DND-41 (cell line): ENCODE results near the gene PRR5L.
A peak's percentile ranks its signal among the peaks of the same experiment; 100 is the strongest.

Experiments used
- ATAC-seq: fragments of 200-7000 bp; cut with Tn5 transposase; 3 replicates; pipeline ENCODE4 v1.9.1; 2021; ENCODE audit warnings: low read depth; ENCODE audit not compliant: insufficient read depth
- DNase-seq: peaks from one replicate; pipeline ENCODE4 v3.0.0-alpha.2; 2020
- H2AFZ ChIP-seq: 2 replicates; pipeline ENCODE4 v1.6.0; 2012; ENCODE audit warnings: low read depth, low read length
- H3K27ac ChIP-seq: 2 replicates; pipeline ENCODE4 v1.5.1; 2012; ENCODE audit warnings: low read length, inconsistent platforms
- H3K27me3 ChIP-seq: fragments of 200-600 bp; sonication (generic); 2 replicates; pipeline ENCODE4 v1.6.0; 2012; ENCODE audit warnings: low read length, mild to moderate bottlenecking, inconsistent platforms; ENCODE audit not compliant: insufficient read depth, poor library complexity
- H3K36me3 ChIP-seq: 2 replicates; pipeline ENCODE4 v1.5.1; 2012; ENCODE audit warnings: low read length, inconsistent platforms; ENCODE audit not compliant: insufficient read depth
- H3K4me1 ChIP-seq: 2 replicates; pipeline ENCODE4 v1.5.1; 2012; ENCODE audit warnings: mild to moderate bottlenecking, low read length; ENCODE audit not compliant: insufficient read depth
- H3K4me2 ChIP-seq: 2 replicates; pipeline ENCODE4 v1.6.0; 2012; ENCODE audit warnings: mild to moderate bottlenecking, moderate library complexity, low read length, inconsistent platforms; ENCODE audit not compliant: insufficient read depth
- H3K4me3 ChIP-seq, 2 experiments: fragments of 200-600 bp in 1 of 2; shearing (Covaris generic) in 1 of 2; 2 replicates each; pipeline ENCODE4 v1.5.1; 2012 to 2016; ENCODE audit warnings: inconsistent platforms in 2 of 2, low read length in 2 of 2, mild to moderate bottlenecking in 2 of 2, low read depth in 1 of 2, moderate library complexity in 1 of 2
- H3K79me2 ChIP-seq: 2 replicates; pipeline ENCODE4 v1.6.0; 2012; ENCODE audit warnings: low read length, inconsistent platforms; ENCODE audit not compliant: insufficient read depth
- H3K9ac ChIP-seq: 2 replicates; pipeline ENCODE4 v1.6.0; 2012; ENCODE audit warnings: low read depth, mild to moderate bottlenecking, inconsistent platforms, low read length, moderate library complexity
- H3K9me3 ChIP-seq: 2 replicates; pipeline ENCODE4 v1.5.1; 2012; ENCODE audit warnings: low read length, moderate library complexity, mild to moderate bottlenecking, inconsistent platforms; ENCODE audit not compliant: insufficient read depth, severe bottlenecking
- H4K20me1 ChIP-seq: 2 replicates; pipeline ENCODE4 v1.6.0; 2012; ENCODE audit warnings: low read length; ENCODE audit not compliant: insufficient read depth
- CTCF ChIP-seq: IDR thresholded peaks from 2 replicates; pipeline ENCODE4 v1.5.1; 2012; ENCODE audit warnings: borderline replicate concordance, low read length, moderate library complexity, mild to moderate bottlenecking; ENCODE audit not compliant: poor library complexity, severe bottlenecking; ENCODE audit errors: extremely low read depth
- EZH2 ChIP-seq: IDR thresholded peaks from 3 replicates; pipeline ENCODE4 v1.6.1; 2012; ENCODE audit warnings: borderline replicate concordance, low read depth, mild to moderate bottlenecking, moderate library complexity, low read length, inconsistent platforms; ENCODE audit not compliant: severe bottlenecking

PRR5L gene

GRCh38 chr11:36257351-36257750 lies 38.7 kb upstream of the PRR5L start:
- DNase-seq, result no peak
- no peak for ATAC-seq
- H3K4me2 ChIP-seq, result no peak overlapping the region

GRCh38 chr11:36258730-36259360 lies 37.2 kb upstream of the PRR5L start:
- no peaks in the 10 kb centered on the region for H3K4me1 ChIP-seq
- no peaks in the 10 kb centered on the region for H3K9me3 ChIP-seq
- no peaks in the 10 kb centered on the region for H3K79me2 ChIP-seq
- no peak overlapping the region for H3K4me2 ChIP-seq
- H3K4me3 ChIP-seq, result no peak overlapping the region
- no peak overlapping the region for H3K9ac ChIP-seq
- H2AFZ ChIP-seq, result no peak overlapping the region
- H3K36me3 ChIP-seq, result no peaks in the 10 kb centered on the region
- H4K20me1 ChIP-seq, result no peaks in the 10 kb centered on the region
- DNase-seq (peak; percentile 25), ATAC-seq (peak; percentile 67)
- no peak overlapping the region for H3K27ac ChIP-seq
- TF ChIP-seq CTCF (peak; percentile 56), EZH2 (no peak)
- peaks cover 3% of the 10 kb centered on the region for H3K27me3 ChIP-seq

More at GRCh38 chr11:36257351-36257750, 38.7 kb upstream of the PRR5L start:
- no peak overlapping the region for H3K9ac ChIP-seq
- no peak overlapping the region for H3K27ac ChIP-seq
- no peak for TF ChIP-seq EZH2
- no peak for TF ChIP-seq CTCF
- H3K79me2 ChIP-seq, result no peaks in the 10 kb centered on the region
- H3K27me3 ChIP-seq, result peaks cover 3% of the 10 kb centered on the region
- no peaks in the 10 kb centered on the region for H3K36me3 ChIP-seq
- no peaks in the 10 kb centered on the region for H3K4me1 ChIP-seq
- no peaks in the 10 kb centered on the region for H4K20me1 ChIP-seq
- H3K4me3 ChIP-seq, result no peak overlapping the region
- no peaks in the 10 kb centered on the region for H3K9me3 ChIP-seq
- no peak overlapping the region for H2AFZ ChIP-seq

- Histone ChIP-seq H2AFZ (no peak overlapping the region), H3K36me3 (no peaks in the 10 kb centered on the region), H3K9ac (no peak overlapping the region), H3K9me3 (no peaks in the 10 kb centered on the region), H3K4me1 (no peaks in the 10 kb centered on the region), H3K79me2 (no peaks in the 10 kb centered on the region), H3K4me3 (no peak overlapping the region), H3K27ac (no peak overlapping the region), H3K27me3 (peaks cover 3% of the 10 kb centered on the region), H3K4me2 (no peak overlapping the region), H4K20me1 (no peaks in the 10 kb centered on the region)
- no peak for ATAC-seq
- DNase-seq, result no peak
- TF ChIP-seq EZH2 (no peak), CTCF (no peak)
These were observed 35.0 kb upstream of the PRR5L start for GRCh38 chr11:36261094-36261493.
